Measurements from ENCODE around the gene CDC5L.

CDC5L gene

GRCh38 chr6:44355640-44356039, 31.9 kb upstream of the CDC5L start:
- peaks cover 13% of the 10 kb centered on the region for H3K4me1 Mint-ChIP-seq (ENCODE audit: low read depth)
- no peaks in the 10 kb centered on the region for H3K36me3 Mint-ChIP-seq (ENCODE audit: low read depth)
- peaks cover 4% of the 10 kb centered on the region for H3K27me3 Mint-ChIP-seq
- no peak overlapping the region for H3K27ac Mint-ChIP-seq
- intact Hi-C loops (cut with micrococcal nuclease) = no loop called here
- H3K4me3 Mint-ChIP-seq = no peak overlapping the region
- H3K9me3 Mint-ChIP-seq = peaks cover 19% of the 10 kb centered on the region

GRCh38 chr6:44356487-44356886, 31.0 kb upstream of the CDC5L start:
- Mint-ChIP-seq H3K27me3 (peaks cover 4% of the 10 kb centered on the region), H3K4me3 (no peak overlapping the region), H3K4me1 (ENCODE audit: low read depth) (peaks cover 13% of the 10 kb centered on the region), H3K9me3 (peaks cover 19% of the 10 kb centered on the region), H3K27ac (no peak overlapping the region), H3K36me3 (ENCODE audit: low read depth) (no peaks in the 10 kb centered on the region)
- intact Hi-C loops (cut with micrococcal nuclease) = no loop called here

GRCh38 chr6:44359973-44360372, 27.5 kb upstream of the CDC5L start:
- Mint-ChIP-seq H3K4me3 (no peak overlapping the region), H3K36me3 (ENCODE audit: low read depth) (no peaks in the 10 kb centered on the region), H3K27ac (no peak overlapping the region), H3K27me3 (peaks cover 8% of the 10 kb centered on the region), H3K9me3 (peaks cover 19% of the 10 kb centered on the region), H3K4me1 (ENCODE audit: low read depth) (peaks cover 20% of the 10 kb centered on the region)
- intact Hi-C loops (cut with micrococcal nuclease) = no loop called here

DNA sequence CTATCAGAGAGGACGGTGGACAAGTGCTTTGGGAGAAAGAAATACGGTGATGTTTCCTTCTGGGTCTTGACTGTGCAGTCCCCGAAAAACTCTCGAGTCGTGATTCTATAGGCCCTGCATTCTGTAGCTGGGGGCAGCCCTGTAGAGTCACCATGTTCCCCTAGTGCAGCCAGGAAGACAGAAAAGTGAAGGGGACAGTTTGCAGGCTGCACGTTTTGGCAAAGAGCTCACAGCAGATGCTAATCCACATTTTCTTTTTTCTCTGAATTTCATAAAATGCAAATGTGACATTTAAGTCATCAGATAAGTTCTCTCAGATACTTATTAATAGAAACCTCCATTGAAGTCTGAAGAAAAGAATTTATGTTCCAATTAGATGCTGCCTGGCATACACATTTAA, 25.6 kb upstream of the CDC5L start:
- Mint-ChIP-seq H3K4me3 (no peak overlapping the region), H3K4me1 (ENCODE audit: low read depth) (peaks cover 11% of the 10 kb centered on the region), H3K9me3 (peaks cover 5% of the 10 kb centered on the region), H3K36me3 (ENCODE audit: low read depth) (no peaks in the 10 kb centered on the region), H3K27me3 (peaks cover 8% of the 10 kb centered on the region), H3K27ac (no peak overlapping the region)
- intact Hi-C loops (cut with micrococcal nuclease) = no loop called here

DNA sequence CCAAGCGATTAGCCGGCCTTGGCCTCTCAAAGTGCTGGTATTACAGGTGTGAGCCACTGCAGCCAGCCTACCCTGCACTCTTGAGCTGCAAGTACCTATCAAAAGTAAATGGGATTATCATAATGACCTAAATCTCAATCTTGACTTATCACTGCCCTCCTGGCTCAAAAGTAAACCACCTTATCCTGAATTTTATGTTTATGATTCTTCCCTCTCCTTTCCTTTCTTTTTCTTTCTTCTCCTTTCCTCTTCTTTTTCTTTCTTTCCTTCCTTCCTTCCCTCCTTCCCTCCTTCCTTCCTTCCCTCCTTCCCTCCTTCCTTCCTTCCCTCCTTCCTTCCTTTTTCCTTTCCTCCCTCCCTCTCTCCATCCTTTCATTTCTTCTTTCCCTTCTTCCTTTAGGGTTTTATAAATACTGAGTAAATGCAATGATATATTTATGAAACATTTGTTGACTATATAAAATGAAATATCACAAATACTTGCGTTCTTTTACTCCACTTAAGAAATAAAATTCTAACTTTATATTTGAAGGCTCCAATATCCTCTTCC, 24.1 kb upstream of the CDC5L start:
- no peaks in the 10 kb centered on the region for H3K36me3 Mint-ChIP-seq (ENCODE audit: low read depth)
- no peak overlapping the region for H3K27ac Mint-ChIP-seq
- peaks cover 14% of the 10 kb centered on the region for H3K4me1 Mint-ChIP-seq (ENCODE audit: low read depth)
- no peaks in the 10 kb centered on the region for H3K9me3 Mint-ChIP-seq
- intact Hi-C loops (cut with micrococcal nuclease) = no loop called here
- H3K4me3 Mint-ChIP-seq = no peak overlapping the region
- peaks cover 6% of the 10 kb centered on the region for H3K27me3 Mint-ChIP-seq

DNA sequence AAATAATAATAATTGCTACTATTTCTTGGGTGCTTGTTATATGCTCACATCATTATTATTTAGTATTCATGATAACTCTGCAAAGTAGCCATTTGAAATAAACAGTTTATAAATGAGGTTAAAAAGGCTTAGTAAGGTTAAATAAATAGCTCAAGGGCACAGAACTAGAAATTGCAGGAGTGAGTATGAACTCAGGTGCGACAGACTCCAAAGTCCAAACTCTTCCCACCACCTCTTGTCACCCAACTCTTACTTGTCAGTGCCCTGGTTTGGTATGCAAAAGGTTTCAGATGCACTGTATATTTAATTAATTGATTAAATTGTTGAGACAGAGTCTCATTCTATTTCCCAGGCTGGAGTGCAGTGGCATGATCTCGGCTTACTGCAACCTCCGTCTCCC, 20.7 kb upstream of the CDC5L start:
- intact Hi-C loops (cut with micrococcal nuclease) = no loop called here
- Mint-ChIP-seq H3K27ac (no peak overlapping the region), H3K36me3 (ENCODE audit: low read depth) (no peaks in the 10 kb centered on the region), H3K4me3 (no peak overlapping the region), H3K4me1 (ENCODE audit: low read depth) (peaks cover 14% of the 10 kb centered on the region), H3K9me3 (no peaks in the 10 kb centered on the region), H3K27me3 (peaks cover 4% of the 10 kb centered on the region)

DNA sequence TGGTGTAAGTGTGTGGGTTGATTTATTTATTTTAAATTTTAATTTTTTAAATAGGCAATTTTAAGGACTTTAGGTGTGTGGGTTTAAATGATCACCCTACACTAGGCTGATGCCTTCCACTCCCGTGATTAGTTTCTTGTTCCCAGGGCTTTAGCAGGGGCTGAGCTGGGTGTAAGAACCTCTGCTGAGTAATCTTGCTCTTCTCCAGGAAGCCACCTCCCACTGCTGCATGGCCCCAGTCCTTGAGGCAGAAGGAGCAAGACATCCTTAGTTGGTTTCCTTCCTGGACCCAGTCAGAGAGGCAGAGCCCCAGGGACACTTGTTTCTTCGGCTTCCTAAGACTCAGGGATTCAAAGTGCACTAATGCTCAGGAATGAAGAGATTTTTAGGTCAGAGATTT, 19.8 kb upstream of the CDC5L start:
- no peak overlapping the region for H3K27ac Mint-ChIP-seq
- H3K9me3 Mint-ChIP-seq = no peaks in the 10 kb centered on the region
- intact Hi-C loops (cut with micrococcal nuclease) = no loop called here
- peaks cover 2% of the 10 kb centered on the region for H3K27me3 Mint-ChIP-seq
- H3K4me3 Mint-ChIP-seq = no peak overlapping the region
- H3K4me1 Mint-ChIP-seq (ENCODE audit: low read depth) = peaks cover 17% of the 10 kb centered on the region
- H3K36me3 Mint-ChIP-seq (ENCODE audit: low read depth) = no peaks in the 10 kb centered on the region

GRCh38 chr6:44373051-44373450, 14.5 kb upstream of the CDC5L start:
- Mint-ChIP-seq H3K9me3 (no peaks in the 10 kb centered on the region), H3K36me3 (ENCODE audit: low read depth) (no peaks in the 10 kb centered on the region), H3K27me3 (no peaks in the 10 kb centered on the region), H3K27ac (peak overlapping the region; percentile 70), H3K4me1 (ENCODE audit: low read depth) (peaks cover 9% of the 10 kb centered on the region), H3K4me3 (no peak overlapping the region)
- intact Hi-C loops (cut with micrococcal nuclease) = no loop called here

GRCh38 chr6:44373787-44374186, 13.7 kb upstream of the CDC5L start:
- peaks cover 9% of the 10 kb centered on the region for H3K4me1 Mint-ChIP-seq (ENCODE audit: low read depth)
- H3K9me3 Mint-ChIP-seq = no peaks in the 10 kb centered on the region
- H3K36me3 Mint-ChIP-seq (ENCODE audit: low read depth) = no peaks in the 10 kb centered on the region
- H3K27ac Mint-ChIP-seq = no peak overlapping the region
- H3K27me3 Mint-ChIP-seq = no peaks in the 10 kb centered on the region
- intact Hi-C loops (cut with micrococcal nuclease) = no loop called here
- no peak overlapping the region for H3K4me3 Mint-ChIP-seq

DNA sequence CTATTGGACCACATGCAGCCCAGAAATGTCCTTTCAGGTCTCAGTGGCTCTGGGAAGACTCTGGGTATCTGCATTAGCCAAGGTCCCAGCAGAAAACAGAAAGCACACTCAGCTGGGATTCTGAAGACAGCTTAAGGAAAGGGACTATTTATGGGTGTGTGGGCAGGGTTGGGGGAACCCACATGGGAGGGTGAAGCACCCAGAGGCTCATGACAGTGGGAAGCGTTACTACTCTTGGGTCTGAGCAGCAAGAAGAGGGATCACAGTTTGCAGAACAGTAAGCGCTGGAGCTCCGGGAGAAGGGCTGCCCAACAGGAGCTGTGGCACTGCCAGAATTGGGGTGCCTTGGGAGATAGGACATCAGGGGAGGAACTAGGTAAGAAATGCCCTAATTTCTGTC, 12.4 kb upstream of the CDC5L start:
- intact Hi-C loops (cut with micrococcal nuclease) = no loop called here
- peaks cover 9% of the 10 kb centered on the region for H3K4me1 Mint-ChIP-seq (ENCODE audit: low read depth)
- no peaks in the 10 kb centered on the region for H3K27me3 Mint-ChIP-seq
- H3K36me3 Mint-ChIP-seq (ENCODE audit: low read depth) = no peaks in the 10 kb centered on the region
- H3K4me3 Mint-ChIP-seq = no peak overlapping the region
- H3K27ac Mint-ChIP-seq = no peak overlapping the region
- H3K9me3 Mint-ChIP-seq = no peaks in the 10 kb centered on the region

DNA sequence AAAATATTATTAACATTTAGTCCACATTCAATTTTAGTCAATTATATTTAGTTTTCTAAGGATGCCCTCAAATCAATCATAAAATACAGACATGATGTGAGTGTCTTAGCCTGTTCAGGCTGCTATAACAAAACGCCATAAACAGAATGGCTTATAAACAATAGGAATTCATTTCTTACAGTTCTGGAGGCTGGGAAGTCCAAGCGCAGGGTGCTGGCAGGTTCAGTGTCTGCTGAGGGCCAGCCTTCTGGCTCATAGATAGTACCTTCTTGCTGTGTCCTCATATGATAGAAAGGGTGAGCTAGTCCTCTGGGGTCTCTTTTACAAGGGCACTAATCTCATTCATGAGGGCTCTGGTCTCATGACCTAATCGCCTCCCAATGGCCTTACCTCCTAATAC, 10.0 kb upstream of the CDC5L start:
- Mint-ChIP-seq H3K9me3 (no peaks in the 10 kb centered on the region), H3K27me3 (no peaks in the 10 kb centered on the region), H3K36me3 (ENCODE audit: low read depth) (no peaks in the 10 kb centered on the region), H3K27ac (no peak overlapping the region), H3K4me3 (no peak overlapping the region), H3K4me1 (ENCODE audit: low read depth) (peaks cover 24% of the 10 kb centered on the region)
- intact Hi-C loops (cut with micrococcal nuclease) = no loop called here

DNA sequence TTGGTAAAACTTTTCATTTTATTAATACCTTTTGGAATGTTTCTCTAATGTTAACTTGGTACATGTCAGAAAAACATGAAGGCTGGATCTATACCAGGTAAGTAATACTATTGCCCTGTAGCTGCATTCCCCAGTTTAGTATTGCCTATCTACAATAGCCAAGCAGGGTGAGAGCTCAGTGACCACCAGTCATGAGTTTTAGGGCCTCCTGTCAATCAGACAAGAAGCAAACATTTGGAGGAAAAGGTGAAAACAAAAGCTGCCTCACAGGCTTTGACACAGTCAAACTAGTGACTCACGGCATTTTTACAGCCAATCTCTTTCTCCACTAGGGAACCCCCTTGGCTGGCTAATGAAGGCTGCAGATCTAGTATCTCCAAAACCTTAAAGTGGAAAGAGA, 9.5 kb upstream of the CDC5L start:
- H3K4me3 Mint-ChIP-seq = no peak overlapping the region
- H3K27ac Mint-ChIP-seq = no peak overlapping the region
- no peaks in the 10 kb centered on the region for H3K36me3 Mint-ChIP-seq (ENCODE audit: low read depth)
- no peaks in the 10 kb centered on the region for H3K9me3 Mint-ChIP-seq
- no peaks in the 10 kb centered on the region for H3K27me3 Mint-ChIP-seq
- intact Hi-C loops (cut with micrococcal nuclease) = no loop called here
- H3K4me1 Mint-ChIP-seq (ENCODE audit: low read depth) = peaks cover 19% of the 10 kb centered on the region

GRCh38 chr6:44381739-44382138, 5.8 kb upstream of the CDC5L start:
- Mint-ChIP-seq H3K27ac (peak overlapping the region; percentile 75), H3K4me1 (ENCODE audit: low read depth) (peaks cover 16% of the 10 kb centered on the region), H3K27me3 (no peaks in the 10 kb centered on the region), H3K9me3 (no peaks in the 10 kb centered on the region), H3K36me3 (ENCODE audit: low read depth) (no peaks in the 10 kb centered on the region), H3K4me3 (no peak overlapping the region)
- intact Hi-C loops (cut with micrococcal nuclease) = no loop called here

GRCh38 chr6:44386364-44386928, 1.1 kb upstream of the CDC5L start:
- intact Hi-C loops (cut with micrococcal nuclease) = no loop called here
- Mint-ChIP-seq H3K36me3 (ENCODE audit: low read depth) (peaks cover 26% of the 10 kb centered on the region), H3K4me1 (ENCODE audit: low read depth) (peaks cover 34% of the 10 kb centered on the region), H3K27ac (peak overlapping the region; percentile 98), H3K9me3 (no peaks in the 10 kb centered on the region), H3K4me3 (peak overlapping the region; percentile 91), H3K27me3 (no peaks in the 10 kb centered on the region)

DNA sequence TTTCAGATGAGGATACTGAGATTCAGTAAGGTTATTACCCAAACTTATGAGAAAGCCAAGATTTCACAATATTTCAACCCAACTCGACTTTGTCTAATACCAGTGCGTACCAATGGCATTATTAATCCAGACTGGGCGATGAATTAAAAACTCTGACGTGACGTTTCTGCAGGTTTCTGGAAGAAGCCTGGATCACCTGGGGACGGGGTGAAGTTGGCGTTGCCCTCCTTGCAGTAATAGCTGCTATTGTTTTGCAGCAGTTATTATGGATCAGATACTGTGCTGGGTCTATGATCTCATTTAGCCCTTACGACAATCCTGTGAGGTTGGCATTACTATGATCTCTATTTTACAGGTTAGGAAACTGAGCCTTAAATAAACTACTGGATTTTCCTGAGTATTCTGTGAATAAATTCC, 569 bp upstream of the CDC5L start:
- peaks cover 34% of the 10 kb centered on the region for H3K4me1 Mint-ChIP-seq (ENCODE audit: low read depth)
- peak overlapping the region; percentile 98 for H3K27ac Mint-ChIP-seq
- intact Hi-C loops (cut with micrococcal nuclease) = no loop called here
- H3K4me3 Mint-ChIP-seq = peak overlapping the region; percentile 91
- H3K27me3 Mint-ChIP-seq = no peaks in the 10 kb centered on the region
- peaks cover 31% of the 10 kb centered on the region for H3K36me3 Mint-ChIP-seq (ENCODE audit: low read depth)
- no peaks in the 10 kb centered on the region for H3K9me3 Mint-ChIP-seq
